ENCODE data around the gene UBE2Q2.

- TF ChIP-seq CTCF (IDR thresholded peaks at IDR 0.05) = no peak
- TF ChIP-seq POLR2A (IDR thresholded peaks at IDR 0.05; ENCODE audit: low read length) = no peak
- no peak for TF ChIP-seq MAFK (IDR thresholded peaks at IDR 0.05; ENCODE audit: partially characterized antibody)
- TF ChIP-seq ESRRA (IDR thresholded peaks at IDR 0.05; ENCODE audit: borderline replicate concordance, low read length) = no peak
- TF ChIP-seq MYC (IDR thresholded peaks at IDR 0.05; ENCODE audit: borderline replicate concordance, low read length) = no peak
- TF ChIP-seq EHF (CRISPR knock-in tag; IDR thresholded peaks at IDR 0.05) = no peak
- TF ChIP-seq NR3C1 (IDR thresholded peaks at IDR 0.05) = no peak
- TF ChIP-seq HDAC2 (IDR thresholded peaks at IDR 0.05) = no peak
- TF ChIP-seq USF2 (IDR thresholded peaks at IDR 0.05) = no peak
- TF ChIP-seq EP300 (IDR thresholded peaks at IDR 0.05) = no peak
- no peak for TF ChIP-seq TP53 (CRISPR knock-in tag; IDR thresholded peaks at IDR 0.05)
- TF ChIP-seq RAD21 (conservative IDR thresholded peaks at IDR 0.05 in 1 of 2, IDR thresholded peaks at IDR 0.05 in 1 of 2) = no peak
- TF ChIP-seq SMC3 (IDR thresholded peaks at IDR 0.05) = no peak
Observed at GRCh38 chr15:75918135-75918534, 74.9 kb downstream of the UBE2Q2 start.

Data from A549 (cell line).